Measurements from ENCODE around the gene B4GALT3.

DNA sequence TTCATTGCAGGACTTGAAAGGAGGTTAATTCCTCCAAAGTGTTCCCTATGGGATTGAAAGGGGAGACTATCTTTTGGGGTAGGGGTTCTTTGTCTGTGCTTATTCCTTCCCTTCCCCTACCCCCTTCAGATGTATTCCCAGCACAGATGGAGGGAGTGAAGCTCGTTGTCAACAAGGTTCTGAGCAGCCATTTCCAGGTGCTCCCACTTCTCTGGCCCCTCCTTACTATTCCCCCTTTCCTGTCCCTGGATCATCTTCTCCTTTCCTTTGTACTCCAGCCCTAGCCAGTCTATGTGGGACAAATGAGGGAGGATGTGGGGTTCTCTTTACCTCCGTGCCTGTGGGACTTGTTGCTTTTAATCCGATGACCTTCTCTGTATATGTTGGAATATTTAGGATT, 49.5 kb upstream of the B4GALT3 start:
- TF ChIP-seq SUZ12 (IDR thresholded peaks at IDR 0.05; ENCODE audit: extremely low read depth, insufficient read depth, insufficient read length) (no peak), YY1 (IDR thresholded peaks at IDR 0.05; ENCODE audit: insufficient read depth, insufficient read length) (no peak)

All from NT2/D1 (cell line).